Measurements from ENCODE around the gene CSTB.

CSTB gene

DNA sequence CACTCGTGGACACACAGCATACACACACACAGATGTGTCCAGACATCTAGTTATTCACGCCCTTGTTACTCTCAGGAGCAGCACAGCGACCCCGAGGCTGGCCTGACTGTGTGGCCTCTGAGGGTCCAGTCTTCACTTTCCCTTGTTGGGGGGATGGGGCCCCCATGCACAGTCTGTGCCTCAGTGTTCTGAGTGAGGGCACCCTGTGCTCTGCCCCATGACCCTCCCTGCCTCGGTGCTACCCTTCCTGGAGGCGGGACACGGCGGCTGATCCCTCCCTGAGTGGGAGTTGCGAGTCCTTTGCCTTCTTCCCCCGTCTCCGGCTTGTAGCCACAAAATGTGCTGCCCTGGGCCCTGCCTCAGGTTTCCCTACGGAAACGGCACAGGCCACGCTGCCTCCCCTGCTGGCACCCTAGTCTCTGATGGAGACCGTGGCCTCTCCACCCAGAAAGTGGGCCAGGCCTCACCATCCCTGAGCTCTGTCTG lies 8.6 kb downstream of the CSTB start:
- no peak for DNase-seq (ENCODE audit: low read depth)
- TF ChIP-seq, protein P1, sequence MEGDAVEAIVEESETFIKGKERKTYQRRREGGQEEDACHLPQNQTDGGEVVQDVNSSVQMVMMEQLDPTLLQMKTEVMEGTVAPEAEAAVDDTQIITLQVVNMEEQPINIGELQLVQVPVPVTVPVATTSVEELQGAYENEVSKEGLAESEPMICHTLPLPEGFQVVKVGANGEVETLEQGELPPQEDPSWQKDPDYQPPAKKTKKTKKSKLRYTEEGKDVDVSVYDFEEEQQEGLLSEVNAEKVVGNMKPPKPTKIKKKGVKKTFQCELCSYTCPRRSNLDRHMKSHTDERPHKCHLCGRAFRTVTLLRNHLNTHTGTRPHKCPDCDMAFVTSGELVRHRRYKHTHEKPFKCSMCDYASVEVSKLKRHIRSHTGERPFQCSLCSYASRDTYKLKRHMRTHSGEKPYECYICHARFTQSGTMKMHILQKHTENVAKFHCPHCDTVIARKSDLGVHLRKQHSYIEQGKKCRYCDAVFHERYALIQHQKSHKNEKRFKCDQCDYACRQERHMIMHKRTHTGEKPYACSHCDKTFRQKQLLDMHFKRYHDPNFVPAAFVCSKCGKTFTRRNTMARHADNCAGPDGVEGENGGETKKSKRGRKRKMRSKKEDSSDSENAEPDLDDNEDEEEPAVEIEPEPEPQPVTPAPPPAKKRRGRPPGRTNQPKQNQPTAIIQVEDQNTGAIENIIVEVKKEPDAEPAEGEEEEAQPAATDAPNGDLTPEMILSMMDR (IDR thresholded peaks at IDR 0.05; ENCODE audit: control insufficient read depth, extremely low read depth, insufficient read depth) = no peak
- no peak overlapping the region for H3K4me3 ChIP-seq (ENCODE audit: low read depth, low read length)

DNA sequence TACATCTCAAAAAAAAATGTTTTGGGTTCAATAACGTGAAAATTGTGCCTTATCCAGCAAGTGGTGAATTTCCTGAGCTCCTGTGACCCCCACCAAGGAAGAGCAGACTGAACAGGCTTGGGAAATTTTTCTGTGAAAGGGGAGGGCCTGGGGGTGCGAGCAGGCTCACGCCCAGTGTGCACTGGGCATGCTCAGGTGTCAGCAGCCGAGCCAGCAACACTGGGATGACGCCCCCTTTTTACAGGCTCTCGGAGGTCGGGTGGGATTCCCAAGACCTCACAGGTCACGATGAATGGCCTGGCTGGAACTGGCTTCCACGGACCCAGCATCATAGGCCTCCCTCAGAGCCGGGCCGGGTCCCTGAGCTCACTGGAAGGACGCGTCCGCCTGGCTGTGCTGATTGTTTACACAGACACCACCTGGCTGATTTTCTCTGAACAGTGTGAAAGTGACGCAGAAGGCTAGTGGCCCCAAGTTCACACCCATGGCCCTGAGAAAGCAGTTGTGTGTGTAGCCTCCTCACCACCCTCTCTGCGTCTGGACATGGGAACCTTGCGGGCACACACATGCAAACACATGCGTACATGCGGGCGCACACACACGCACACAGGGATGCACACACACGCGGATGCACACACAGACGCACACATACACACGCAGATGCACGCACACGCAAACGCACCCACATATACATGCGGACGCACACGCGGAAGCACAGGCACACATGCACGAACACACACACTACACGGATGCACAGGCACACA lies 9.2 kb downstream of the CSTB start:
- no peak for DNase-seq (ENCODE audit: low read depth)
- no peak overlapping the region for H3K4me3 ChIP-seq (ENCODE audit: low read depth, low read length)
- TF ChIP-seq, protein P1 (IDR thresholded peaks at IDR 0.05; ENCODE audit: control insufficient read depth, extremely low read depth, insufficient read depth) = no peak

DNA sequence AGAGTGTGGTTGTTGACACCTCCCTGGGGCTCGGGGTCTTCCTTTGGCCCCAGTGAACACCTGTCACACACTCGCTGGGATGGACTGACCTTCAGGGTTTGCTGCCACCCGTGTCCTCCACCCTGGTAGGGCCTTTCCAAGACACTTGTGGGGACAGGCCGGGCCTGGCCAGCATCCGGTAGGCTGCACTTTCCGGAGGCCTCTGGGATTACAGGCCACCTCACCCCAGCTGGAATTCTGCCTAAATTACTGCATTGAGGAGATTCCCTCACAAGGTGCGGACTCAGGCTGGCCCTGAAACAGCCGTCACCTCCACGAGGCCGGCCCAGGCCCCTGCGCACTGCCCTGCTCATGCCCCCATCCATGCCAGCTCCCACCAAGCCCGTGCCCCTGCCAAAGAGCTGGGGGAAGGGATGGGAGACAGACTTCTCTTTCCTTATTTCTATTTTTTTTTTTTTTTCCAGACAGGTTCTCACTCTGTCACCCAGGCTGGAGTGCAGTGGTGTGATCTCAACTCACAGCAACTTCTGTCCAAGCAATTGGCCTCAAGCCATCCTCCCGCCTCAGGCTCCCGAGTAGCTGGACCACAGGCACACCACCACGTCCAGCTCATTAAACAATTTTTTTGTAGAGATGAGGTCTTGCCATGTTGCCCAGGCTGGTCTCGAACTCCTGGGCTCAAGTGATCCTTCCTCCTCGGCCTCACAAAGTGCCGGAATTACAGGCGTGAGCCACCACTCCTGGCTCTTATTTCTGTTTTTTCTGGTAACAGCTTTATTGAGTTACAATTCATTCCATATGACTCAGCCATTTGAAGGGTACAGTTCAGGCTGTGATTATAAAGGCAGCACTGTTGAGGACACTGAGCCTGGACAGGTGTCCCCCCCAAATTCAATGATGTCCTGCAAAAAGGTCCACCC lies 11.3 kb downstream of the CSTB start:
- TF ChIP-seq, protein P1 (IDR thresholded peaks at IDR 0.05; ENCODE audit: control insufficient read depth, extremely low read depth, insufficient read depth) = no peak
- H3K4me3 ChIP-seq (ENCODE audit: low read depth, low read length) = no peak overlapping the region
- DNase-seq (ENCODE audit: low read depth) = no peak

DNA sequence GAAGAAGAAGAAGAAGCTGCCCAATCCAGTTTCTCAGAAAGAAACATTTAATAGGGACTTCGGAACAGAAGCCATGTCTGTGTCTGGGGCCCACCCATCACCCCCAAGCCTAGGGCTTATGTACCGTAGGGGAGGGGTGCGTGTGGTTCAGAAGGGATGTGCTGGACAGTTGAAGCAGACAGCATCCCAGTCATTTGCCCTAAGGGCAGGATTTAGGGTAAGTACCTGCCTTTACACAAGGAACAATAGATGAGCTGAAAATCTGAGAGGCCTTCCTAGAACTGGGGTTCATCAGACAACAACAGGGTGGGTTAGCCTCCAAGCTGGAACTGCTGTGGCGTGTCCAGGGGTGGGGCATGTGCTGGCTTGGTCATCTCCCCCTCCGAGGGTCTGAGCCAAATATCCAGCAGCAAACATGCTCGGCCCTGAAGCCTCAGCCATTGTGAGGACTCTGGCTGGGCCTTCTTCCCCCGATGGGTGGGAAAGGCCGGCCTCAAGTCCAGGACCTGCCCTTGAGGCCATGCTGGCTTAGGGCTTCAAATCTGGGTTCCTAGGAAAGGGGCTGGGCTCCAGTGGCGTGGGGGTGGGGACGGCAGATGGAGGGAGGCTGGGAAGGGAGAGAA lies 12.1 kb downstream of the CSTB start:
- TF ChIP-seq, protein P1 (IDR thresholded peaks at IDR 0.05; ENCODE audit: control insufficient read depth, extremely low read depth, insufficient read depth) = no peak
- no peak for DNase-seq (ENCODE audit: low read depth)

DNA sequence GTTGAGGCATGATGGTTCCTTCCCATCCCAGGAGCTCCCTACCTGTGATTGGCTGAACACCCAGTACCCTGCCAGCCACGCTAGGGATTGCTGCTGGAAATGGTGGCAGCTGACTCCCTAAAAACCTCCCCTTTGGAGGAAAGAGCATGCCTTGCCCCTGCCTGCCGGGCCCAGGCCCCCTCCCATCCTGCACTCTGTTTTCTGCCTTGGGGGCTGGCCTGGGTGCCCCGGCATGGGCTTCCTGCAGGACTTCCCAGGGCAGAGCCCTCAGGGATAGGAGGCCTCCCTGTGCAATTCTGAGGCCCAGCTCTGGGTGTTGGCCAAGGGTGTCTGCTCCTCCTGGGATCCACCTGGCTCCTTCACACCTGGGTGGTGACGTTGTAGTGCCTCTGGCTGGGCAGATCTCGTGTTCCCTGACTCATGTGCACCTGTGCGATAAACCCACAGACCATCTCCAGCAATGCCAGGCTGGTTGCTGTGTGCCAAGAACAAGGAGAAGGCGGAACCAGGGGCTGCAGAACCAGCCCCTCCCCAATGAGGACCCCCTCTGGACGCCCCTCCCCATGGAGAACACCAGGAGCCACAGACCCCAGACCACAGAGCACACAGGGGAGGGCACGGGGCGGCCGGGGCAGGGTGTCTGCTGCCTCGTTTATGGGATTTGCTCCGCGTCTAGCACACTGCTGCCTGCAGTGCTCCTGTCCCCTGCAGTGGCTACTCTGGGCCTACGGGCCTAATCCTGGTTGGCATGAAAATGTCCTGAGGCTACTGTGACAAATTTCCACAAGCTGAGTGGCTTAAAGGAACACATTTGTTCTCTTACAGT lies 13.6 kb downstream of the CSTB start:
- H3K4me3 ChIP-seq (ENCODE audit: low read depth, low read length) = no peak overlapping the region
- no peak for DNase-seq (ENCODE audit: low read depth)
- TF ChIP-seq, protein P1 (IDR thresholded peaks at IDR 0.05; ENCODE audit: control insufficient read depth, extremely low read depth, insufficient read depth) = no peak

More for the DNA sequence above, 12.1 kb downstream of the CSTB start:
- H3K4me3 ChIP-seq (ENCODE audit: low read depth, low read length) = no peak overlapping the region

DNA sequence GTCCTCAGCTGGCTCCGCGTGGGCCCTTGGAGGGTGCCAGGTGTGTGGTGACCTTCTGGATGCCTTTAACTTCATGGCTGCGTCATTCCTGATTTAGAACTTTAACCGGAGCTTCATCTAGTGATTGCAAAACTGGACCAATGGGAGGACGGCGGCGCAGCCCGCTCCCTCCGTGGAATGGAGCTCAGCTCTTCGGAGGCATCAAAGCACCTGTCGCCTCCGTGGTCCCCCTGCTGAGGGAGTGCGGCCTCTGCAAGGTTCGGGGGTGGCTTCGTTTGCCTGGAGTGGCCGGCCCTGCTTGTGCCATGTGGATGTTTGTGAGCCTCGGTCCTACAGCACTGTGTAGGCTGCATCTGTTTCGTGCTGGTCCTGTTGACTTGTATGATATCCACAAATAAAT lies 14.2 kb downstream of the CSTB start:
- no peak for DNase-seq (ENCODE audit: low read depth)
- TF ChIP-seq, protein P1 (IDR thresholded peaks at IDR 0.05; ENCODE audit: control insufficient read depth, extremely low read depth, insufficient read depth) = no peak
- no peak overlapping the region for H3K4me3 ChIP-seq (ENCODE audit: low read depth, low read length)
